Tibial nerve (tissue), 4 donors: Measurements from ENCODE around the gene UNKL. TPM values are rescaled to one million over a fixed set of nuclear protein-coding genes. Genes with fewer than 3 reads are reported as not detected.

Source experiments
- DNase-seq, 2 donors: peaks; one replicate each; pipeline ENCODE4 v3.0.0-alpha.2; 2019; ENCODE audit warnings: low spot score in 2 of 2
- H3K27ac ChIP-seq, 4 donors: fragments of 200-600 bp; sonication (generic) in 3 of 4; one replicate each; pipeline ENCODE4 v1.5.1; 2017 to 2019; ENCODE audit warnings: mild to moderate bottlenecking in 1 of 4
- H3K27me3 ChIP-seq, 2 donors: fragments of 200-600 bp; sonication (generic) in 1 of 2; one replicate each; pipeline versions ENCODE4 v1.5.1 to v1.6.0; 2017 to 2019
- H3K36me3 ChIP-seq, 3 donors: fragments of 200-600 bp; sonication (generic); one replicate each; pipeline ENCODE4 v1.5.1; 2018 to 2019
- H3K4me1 ChIP-seq, 4 donors: fragments of 200-600 bp; sonication (generic) in 3 of 4; one replicate each; pipeline ENCODE4 v1.5.1; 2017 to 2019
- H3K4me3 ChIP-seq, 4 donors: fragments of 200-600 bp; sonication (generic) in 3 of 4; one replicate each; pipeline ENCODE4 v1.5.1; 2017 to 2019; ENCODE audit warnings: mild to moderate bottlenecking in 1 of 4, moderate library complexity in 1 of 4
- H3K9me3 ChIP-seq, 4 donors: fragments of 200-600 bp; sonication (generic) in 3 of 4; one replicate each; pipeline ENCODE4 v1.5.1; 2017 to 2019
- EP300 ChIP-seq, 2 donors: sonication (generic); formaldehyde crosslinking; IDR thresholded peaks; one replicate each; pipeline ENCODE4 v1.6.1; 2017; ENCODE audit warnings: antibody characterized with exemption in 2 of 2, mild to moderate bottlenecking in 1 of 2
- POLR2A ChIP-seq, 2 donors: fragments of 450-650 bp; IDR thresholded peaks; one replicate each; pipeline ENCODE4 v1.6.1; 2017; ENCODE audit warnings: antibody characterized with exemption in 2 of 2, mild to moderate bottlenecking in 2 of 2, moderate library complexity in 2 of 2
- WGBS, 2 donors: methylation state at CpG; one replicate each; pipeline ENCODE4 v1.1.5; 2018; 5-methylcytosine and 5-hydroxymethylcytosine counted together
- total RNA-seq, 4 donors: library from RNA; depleted of rRNA; stranded (reverse); fragments of >200 nt; gene quantifications; one replicate each; pipeline ENCODE4 v1.1.0, GENCODE V29; 2016
- TF ChIP-seq, protein P1 (sequence below), 5 experiments: fragments of 200-600 bp in 3 of 5; fragments of 450-650 bp in 2 of 5; sonication (generic) in 3 of 5; IDR thresholded peaks; one replicate each; pipeline ENCODE4 v1.5.1; 2016 to 2019; ENCODE audit warnings: antibody characterized with exemption in 5 of 5, mild to moderate bottlenecking in 3 of 5, moderate library complexity in 2 of 5

UNKL gene
- total RNA-seq, 4 donors from 2014 or later, result 34.3 to 70.5 (median 45.0) TPM

DNA sequence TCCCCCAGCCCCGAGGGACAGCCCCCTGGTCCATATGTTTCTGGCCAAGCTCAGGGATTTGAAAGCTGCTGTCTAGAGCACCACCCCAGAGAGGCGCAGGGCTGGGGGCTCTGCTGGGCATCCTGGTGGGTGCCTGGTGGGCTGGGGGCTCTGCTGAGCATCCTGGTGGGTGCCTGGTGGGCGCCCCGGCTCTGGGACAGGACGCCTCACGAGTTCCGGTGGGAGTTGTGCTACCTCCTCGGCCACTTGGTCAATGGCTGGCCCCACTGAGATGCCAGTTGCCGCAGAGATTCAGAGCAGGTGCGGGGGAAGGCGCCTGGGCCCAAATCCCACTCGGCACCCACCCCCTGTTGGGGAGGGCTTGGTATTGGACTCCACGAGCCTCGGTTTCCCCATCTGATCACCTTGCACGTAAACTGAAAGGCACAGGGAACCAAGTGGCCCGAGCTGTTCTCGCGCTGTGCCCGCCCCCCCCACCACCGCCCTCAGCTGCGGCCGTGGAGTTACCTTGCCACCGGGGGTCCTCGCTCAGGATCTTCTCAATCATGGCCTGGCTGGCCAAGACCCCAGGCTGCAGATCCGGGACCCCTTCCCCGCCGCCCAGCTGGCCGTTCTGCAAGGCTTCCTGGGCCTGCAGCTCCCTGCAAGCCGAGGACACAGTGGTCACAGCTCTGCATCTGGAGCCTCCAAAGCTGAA is 13.3 kb downstream of the UNKL start:
- no peak for TF ChIP-seq EP300 (IDR thresholded peaks at IDR 0.05)
- TF ChIP-seq, protein P1, sequence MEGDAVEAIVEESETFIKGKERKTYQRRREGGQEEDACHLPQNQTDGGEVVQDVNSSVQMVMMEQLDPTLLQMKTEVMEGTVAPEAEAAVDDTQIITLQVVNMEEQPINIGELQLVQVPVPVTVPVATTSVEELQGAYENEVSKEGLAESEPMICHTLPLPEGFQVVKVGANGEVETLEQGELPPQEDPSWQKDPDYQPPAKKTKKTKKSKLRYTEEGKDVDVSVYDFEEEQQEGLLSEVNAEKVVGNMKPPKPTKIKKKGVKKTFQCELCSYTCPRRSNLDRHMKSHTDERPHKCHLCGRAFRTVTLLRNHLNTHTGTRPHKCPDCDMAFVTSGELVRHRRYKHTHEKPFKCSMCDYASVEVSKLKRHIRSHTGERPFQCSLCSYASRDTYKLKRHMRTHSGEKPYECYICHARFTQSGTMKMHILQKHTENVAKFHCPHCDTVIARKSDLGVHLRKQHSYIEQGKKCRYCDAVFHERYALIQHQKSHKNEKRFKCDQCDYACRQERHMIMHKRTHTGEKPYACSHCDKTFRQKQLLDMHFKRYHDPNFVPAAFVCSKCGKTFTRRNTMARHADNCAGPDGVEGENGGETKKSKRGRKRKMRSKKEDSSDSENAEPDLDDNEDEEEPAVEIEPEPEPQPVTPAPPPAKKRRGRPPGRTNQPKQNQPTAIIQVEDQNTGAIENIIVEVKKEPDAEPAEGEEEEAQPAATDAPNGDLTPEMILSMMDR (IDR thresholded peaks at IDR 0.05), result no peak
- no peak for TF ChIP-seq POLR2A (IDR thresholded peaks at IDR 0.05)
- peaks cover 1 to 94% (median 20%) of the 10 kb centered on the region in 3 donors for H3K36me3 ChIP-seq
- H3K9me3 ChIP-seq, result no peaks in the 10 kb centered on the region
- H3K27ac ChIP-seq, result no peak overlapping the region
- DNase-seq, result no peak
- no peaks in the 10 kb centered on the region for H3K4me1 ChIP-seq
- H3K4me3 ChIP-seq, result no peak overlapping the region
- no peaks in the 10 kb centered on the region for H3K27me3 ChIP-seq
- WGBS, 2 donors, result 86 to 90% methylated on average over 25 to 27 of the region's 29 CpGs

GRCh38 chr16:1398826-1399581 is 15.5 kb downstream of the UNKL start:
- Histone ChIP-seq H3K27me3 (no peaks in the 10 kb centered on the region), H3K9me3 (no peaks in the 10 kb centered on the region), H3K4me1 (no peaks in the 10 kb centered on the region), H3K36me3 (peaks cover 4 to 96% (median 20%) of the 10 kb centered on the region in 3 donors), H3K4me3 (no peak overlapping the region), H3K27ac (no peak overlapping the region)
- WGBS, 2 donors, result 94 to 95% methylated on average over 30 to 33 of the region's 38 CpGs
- TF ChIP-seq POLR2A (IDR thresholded peaks at IDR 0.05), result no peak
- no peak for TF ChIP-seq EP300 (IDR thresholded peaks at IDR 0.05)
- TF ChIP-seq, protein P1 (IDR thresholded peaks at IDR 0.05), result no peak
- no peak for DNase-seq

DNA sequence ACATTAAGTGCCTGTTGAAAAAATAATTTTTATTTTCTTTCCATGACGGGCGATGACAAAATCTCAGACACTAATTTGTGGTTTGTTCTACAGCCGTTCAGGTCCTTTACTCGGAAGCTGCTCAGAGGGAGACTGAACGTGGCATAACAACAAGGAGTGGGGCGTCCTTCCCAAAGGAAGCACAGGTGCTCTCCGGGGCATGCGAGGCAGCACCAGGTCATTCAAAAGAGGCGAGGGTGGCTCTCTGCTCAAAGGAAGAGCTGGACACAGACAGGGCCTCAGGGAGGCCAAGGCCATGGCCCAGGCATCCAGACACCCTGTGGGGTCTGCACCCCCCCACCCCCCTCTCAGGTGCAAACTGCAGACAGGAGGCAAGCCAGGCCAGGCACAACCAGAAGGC is 16.2 kb downstream of the UNKL start:
- no peak for DNase-seq
- Histone ChIP-seq H3K36me3 (peaks cover 4 to 96% (median 27%) of the 10 kb centered on the region in 3 donors), H3K9me3 (no peaks in the 10 kb centered on the region), H3K27ac (no peak overlapping the region), H3K4me3 (no peak overlapping the region), H3K27me3 (no peaks in the 10 kb centered on the region), H3K4me1 (no peaks in the 10 kb centered on the region)
- TF ChIP-seq, protein P1 (IDR thresholded peaks at IDR 0.05), result no peak
- TF ChIP-seq EP300 (IDR thresholded peaks at IDR 0.05), result no peak
- no peak for TF ChIP-seq POLR2A (IDR thresholded peaks at IDR 0.05)
- WGBS, 2 donors, result 90 to 95% methylated on average over 9 of the region's 9 CpGs

- no peak overlapping the region for H3K4me3 ChIP-seq
- H3K9me3 ChIP-seq, result no peaks in the 10 kb centered on the region
- no peak overlapping the region for H3K27ac ChIP-seq
- H3K36me3 ChIP-seq, result peaks cover 4 to 96% (median 29%) of the 10 kb centered on the region in 3 donors
- 92% methylated on average over 15 to 17 of the region's 21 CpGs for WGBS, 2 donors
- DNase-seq, result no peak
- TF ChIP-seq, protein P1 (IDR thresholded peaks at IDR 0.05), result no peak
- no peak for TF ChIP-seq POLR2A (IDR thresholded peaks at IDR 0.05)
- no peak for TF ChIP-seq EP300 (IDR thresholded peaks at IDR 0.05)
- no peaks in the 10 kb centered on the region for H3K4me1 ChIP-seq
- H3K27me3 ChIP-seq, result no peaks in the 10 kb centered on the region
Measured at GRCh38 chr16:1397779-1398178, 16.7 kb downstream of the UNKL start.

DNA sequence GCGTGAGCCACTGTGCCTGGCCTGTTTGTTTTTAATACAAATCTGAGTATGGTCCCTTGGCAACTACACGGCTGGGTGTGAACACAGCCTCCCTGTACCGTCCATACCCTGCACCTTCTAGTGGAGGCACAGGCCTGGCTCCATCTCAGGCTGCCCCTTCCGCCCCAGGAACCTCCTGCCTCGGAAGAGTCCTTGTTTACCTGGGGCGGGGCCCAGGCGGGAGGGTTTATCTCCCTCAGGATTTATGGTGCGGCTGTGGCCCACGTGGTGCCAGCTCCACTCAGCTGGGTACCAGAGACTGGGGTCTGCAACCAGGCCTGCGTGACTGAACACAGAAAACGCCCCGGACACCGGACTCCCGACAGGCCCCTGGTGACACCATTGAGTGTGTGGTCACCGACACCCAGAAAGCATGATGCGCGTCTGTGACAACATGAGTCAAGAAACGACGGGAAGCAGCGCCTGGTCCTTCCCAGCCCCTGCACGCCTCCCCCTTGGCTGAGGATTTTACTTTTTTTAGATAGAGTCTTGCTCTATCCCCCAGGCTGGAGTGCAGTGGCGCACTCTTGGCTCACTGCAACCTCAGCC is 19.0 kb downstream of the UNKL start:
- Histone ChIP-seq H3K9me3 (no peaks in the 10 kb centered on the region), H3K36me3 (peaks cover 4 to 94% (median 25%) of the 10 kb centered on the region in 3 donors), H3K4me1 (no peaks in the 10 kb centered on the region), H3K27me3 (no peaks in the 10 kb centered on the region), H3K27ac (no peak overlapping the region), H3K4me3 (no peak overlapping the region)
- DNase-seq, result no peak
- 89 to 94% methylated on average over 11 to 19 of the region's 22 CpGs for WGBS, 2 donors
- TF ChIP-seq, protein P1 (IDR thresholded peaks at IDR 0.05), result no peak
- TF ChIP-seq EP300 (IDR thresholded peaks at IDR 0.05) (no peak), POLR2A (IDR thresholded peaks at IDR 0.05) (no peak)
